Effector CD8-positive, alpha-beta T cell (primary cell): ENCODE measurements around the gene TARS3.

ENCODE experiments used
- DNase-seq: peaks from one replicate; lab custom pipeline; 2025; lab: John Stamatoyannopoulos, UW

The TARS3 gene

GRCh38 chr15:101604124-101604874 is 120.0 kb downstream of the TARS3 start:
- no peak for DNase-seq
